ENCODE results near the gene TAGAP.
"Not testable (repeated sequence)": the region's sequence is repeated elsewhere in the genome, so short reads cannot be mapped to it uniquely, and the experiment has no call there.

Gene TAGAP

GRCh38 chr6:159043251-159043650, 1.5 kb downstream of the TAGAP start:
- no peak for DNase-seq

- no peak for DNase-seq
Observed at GRCh38 chr6:159042826-159043181, 2.0 kb downstream of the TAGAP start.

GRCh38 chr6:159042003-159042825, 2.6 kb downstream of the TAGAP start:
- peak; percentile 74 for DNase-seq

- DNase-seq: no peak
Observed at GRCh38 chr6:159041181-159041580, 3.6 kb downstream of the TAGAP start.

GRCh38 chr6:159039885-159040258, 4.9 kb downstream of the TAGAP start:
- no peak for DNase-seq

GRCh38 chr6:159038914-159039884, 5.6 kb downstream of the TAGAP start:
- DNase-seq: no peak

GRCh38 chr6:159038318-159038717, 6.5 kb downstream of the TAGAP start:
- DNase-seq: not testable (repeated sequence)

GRCh38 chr6:159037756-159038290, 7.0 kb downstream of the TAGAP start:
- DNase-seq: no peak

GRCh38 chr6:159036673-159037072, 8.1 kb downstream of the TAGAP start:
- DNase-seq: no peak

GRCh38 chr6:159035891-159036290, 8.9 kb downstream of the TAGAP start:
- no peak for DNase-seq

- no peak for DNase-seq
Observed at GRCh38 chr6:159033160-159034049, 11.4 kb downstream of the TAGAP start.

GRCh38 chr6:159031846-159032245, 12.9 kb downstream of the TAGAP start:
- DNase-seq: no peak

- DNase-seq: no peak
Observed at GRCh38 chr6:159030168-159030567, 14.6 kb downstream of the TAGAP start.

- not testable (repeated sequence) for DNase-seq
Observed at GRCh38 chr6:159025224-159025623, 19.6 kb downstream of the TAGAP start.

GRCh38 chr6:159023893-159024292, 20.9 kb downstream of the TAGAP start:
- DNase-seq: no peak

- DNase-seq: no peak
Observed at GRCh38 chr6:159020011-159020410, 24.8 kb downstream of the TAGAP start.

GRCh38 chr6:159017757-159018559, 26.8 kb downstream of the TAGAP start:
- DNase-seq: no peak

- no peak for DNase-seq
Observed at GRCh38 chr6:159014406-159014805, 30.4 kb downstream of the TAGAP start.

- DNase-seq: no peak
Observed at GRCh38 chr6:159013229-159013628, 31.6 kb downstream of the TAGAP start.

- no peak for DNase-seq
Observed at GRCh38 chr6:159012201-159012600, 32.6 kb downstream of the TAGAP start.

- DNase-seq: not testable (repeated sequence)
Observed at GRCh38 chr6:159010037-159010612, 34.7 kb downstream of the TAGAP start.

Data from NCI-H1436 (cell line).